Effector CD4-positive, alpha-beta T cell (primary cell): ENCODE measurements around the gene TMEM150A.
"Not testable (repeated sequence)": the region's sequence is repeated elsewhere in the genome, so short reads cannot be mapped to it uniquely, and the experiment has no call there.

Experiments used
- DNase-seq: peaks from one replicate; pipeline ENCODE4 v3.0.0-alpha.2; 2020

The TMEM150A gene

DNA sequence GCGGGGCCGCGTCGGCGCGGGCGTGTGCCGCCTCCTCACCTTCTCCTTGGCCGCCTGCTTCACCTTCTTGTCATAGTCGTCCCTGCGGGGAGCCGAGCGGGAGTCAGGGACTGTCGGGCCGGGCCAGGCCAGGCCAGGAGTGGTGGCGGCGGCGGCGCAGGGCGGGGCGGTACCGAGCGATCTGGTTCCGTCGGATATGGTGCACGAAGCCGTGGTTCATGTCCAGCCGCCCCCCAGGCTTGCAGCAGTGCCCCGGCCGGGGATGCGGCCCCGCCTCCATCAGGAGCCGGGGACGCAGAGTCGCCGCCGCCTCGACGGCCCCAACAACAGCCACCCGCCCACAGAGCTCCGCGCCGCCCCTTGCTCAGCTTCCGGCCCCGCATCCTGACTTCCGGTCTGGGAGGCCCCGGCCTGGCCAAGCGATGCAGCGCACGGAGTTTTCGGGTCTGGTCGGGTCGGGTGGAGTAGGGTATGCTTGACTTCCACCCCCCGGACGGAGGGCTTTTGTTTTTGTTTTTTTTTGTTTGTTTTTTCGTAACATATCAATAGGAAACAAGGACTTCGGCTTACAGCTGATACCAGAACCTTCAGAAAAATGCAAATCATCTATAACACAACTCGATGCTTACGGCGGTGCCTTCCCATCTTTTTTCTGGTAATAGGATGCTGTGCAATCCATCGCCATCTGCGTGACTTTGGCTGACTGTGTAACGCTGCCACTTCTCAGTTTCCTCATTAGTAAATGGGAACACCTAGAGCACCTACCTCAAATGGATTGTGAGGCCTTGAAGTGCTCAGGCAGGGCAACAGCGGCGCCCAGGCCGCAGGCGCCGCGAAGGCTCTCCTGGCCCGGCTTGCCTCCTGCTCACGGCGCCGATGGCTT lies 9.4 kb upstream of the TMEM150A start, which contains the start of gene C2orf68:
C2orf68 (minus strand) TSS at position 362 of the 883 bp plus-strand sequence; CDS start at position 280, 82 bp downstream.
- peak; percentile 77 for DNase-seq

DNA sequence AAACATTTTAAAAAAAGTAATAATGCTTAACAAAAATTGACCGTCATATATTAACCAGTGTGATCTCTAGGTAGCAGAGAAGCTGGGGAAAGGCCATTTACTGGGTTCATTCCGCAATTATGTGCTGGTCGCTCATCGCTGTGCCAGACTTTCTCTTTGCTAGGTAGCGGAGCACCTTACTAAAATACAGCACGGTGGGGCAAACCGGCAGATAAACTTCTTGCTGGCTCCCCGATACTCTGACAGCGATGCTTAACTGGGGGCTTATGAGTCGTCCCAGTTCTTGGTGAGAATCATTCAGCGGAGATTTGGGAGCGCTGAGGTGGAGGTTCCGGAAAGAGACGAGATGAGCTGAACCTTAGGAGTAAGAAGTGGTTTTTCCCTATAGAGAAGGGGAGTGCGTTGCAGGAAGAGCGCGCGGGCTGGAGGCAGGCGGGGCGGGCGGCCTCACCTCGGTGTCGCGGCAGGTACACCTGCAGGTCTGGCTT lies 8.8 kb upstream of the TMEM150A start:
- no peak for DNase-seq

GRCh38 chr2:85607268-85608215 lies 5.0 kb upstream of the TMEM150A start:
- no peak for DNase-seq

- DNase-seq: no peak
Measured at GRCh38 chr2:85606116-85606455, 3.6 kb upstream of the TMEM150A start.

- no peak for DNase-seq
Measured at GRCh38 chr2:85605406-85606115, 3.1 kb upstream of the TMEM150A start.

- DNase-seq: no peak
Measured at GRCh38 chr2:85604568-85605339, 2.3 kb upstream of the TMEM150A start.

DNA sequence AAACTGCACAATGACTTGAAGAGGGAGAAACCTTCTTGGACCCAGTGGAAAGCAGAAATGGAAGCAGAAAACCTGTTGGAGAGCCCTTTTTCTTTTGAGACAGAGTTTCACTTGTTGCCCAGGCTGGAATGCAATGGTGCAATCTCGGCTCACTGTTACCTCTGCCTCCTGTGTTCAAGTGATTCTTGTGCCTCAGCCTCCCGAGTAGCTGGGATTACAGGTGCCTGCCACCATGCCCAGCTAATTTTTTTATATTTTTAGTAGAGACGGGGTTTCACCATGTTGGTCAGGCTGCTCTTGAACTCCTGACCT lies 1.6 kb upstream of the TMEM150A start:
- not testable (repeated sequence) for DNase-seq

GRCh38 chr2:85601771-85602475 lies 575 bp downstream of the TMEM150A start:
- DNase-seq: no peak

GRCh38 chr2:85600951-85601770 lies 1.3 kb downstream of the TMEM150A start:
- DNase-seq: no peak

GRCh38 chr2:85600235-85600575 lies 2.3 kb downstream of the TMEM150A start:
- no peak for DNase-seq

- no peak for DNase-seq
Measured at GRCh38 chr2:85599468-85600234, 2.8 kb downstream of the TMEM150A start.

- DNase-seq: no peak
Measured at GRCh38 chr2:85598594-85599340, 3.7 kb downstream of the TMEM150A start.

DNA sequence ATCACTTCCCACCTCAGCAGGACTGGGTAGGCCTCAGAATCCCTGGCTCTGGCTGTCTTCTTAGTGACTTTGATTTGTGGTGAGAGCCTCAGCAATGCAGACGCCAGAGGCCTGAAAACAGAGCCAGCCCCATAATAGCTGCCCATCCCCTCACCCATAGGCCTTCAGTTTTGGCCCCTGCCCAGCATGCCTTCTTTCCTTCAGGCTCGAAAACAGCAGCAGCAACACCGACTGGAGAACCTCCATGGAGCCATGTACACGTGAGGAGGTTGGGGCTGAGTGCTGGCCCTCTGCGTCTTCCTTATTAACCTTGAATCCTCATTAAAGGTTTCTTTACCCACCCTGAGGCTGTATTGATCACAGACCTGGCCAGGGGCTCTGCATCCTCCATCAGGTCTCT lies 5.3 kb downstream of the TMEM150A start:
- no peak for DNase-seq

GRCh38 chr2:85596486-85597143 lies 5.9 kb downstream of the TMEM150A start:
- DNase-seq: no peak

DNA sequence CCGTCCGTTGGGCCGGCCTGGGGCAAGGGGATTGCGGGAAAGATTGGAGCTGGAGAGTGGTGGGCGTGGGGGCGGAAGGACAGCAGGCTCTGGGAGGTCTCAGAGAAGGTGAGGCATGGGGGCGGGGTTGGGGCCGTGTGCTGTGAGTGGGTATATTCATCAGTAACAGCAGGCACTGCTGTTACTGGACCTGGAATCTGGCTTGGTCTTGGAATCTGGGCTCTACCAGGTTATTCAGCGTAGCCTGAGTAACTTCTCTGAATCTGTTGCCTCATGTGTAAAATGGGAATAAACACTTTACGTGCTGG lies 6.5 kb downstream of the TMEM150A start:
- DNase-seq: no peak

- DNase-seq: peak; percentile 89
Measured at GRCh38 chr2:85595301-85596025, 7.0 kb downstream of the TMEM150A start, which contains the start of gene RNF181. Gene RNF181 (plus strand): TSS chr2:85595745. CDS start chr2:85595764, 19 bp downstream.

DNA sequence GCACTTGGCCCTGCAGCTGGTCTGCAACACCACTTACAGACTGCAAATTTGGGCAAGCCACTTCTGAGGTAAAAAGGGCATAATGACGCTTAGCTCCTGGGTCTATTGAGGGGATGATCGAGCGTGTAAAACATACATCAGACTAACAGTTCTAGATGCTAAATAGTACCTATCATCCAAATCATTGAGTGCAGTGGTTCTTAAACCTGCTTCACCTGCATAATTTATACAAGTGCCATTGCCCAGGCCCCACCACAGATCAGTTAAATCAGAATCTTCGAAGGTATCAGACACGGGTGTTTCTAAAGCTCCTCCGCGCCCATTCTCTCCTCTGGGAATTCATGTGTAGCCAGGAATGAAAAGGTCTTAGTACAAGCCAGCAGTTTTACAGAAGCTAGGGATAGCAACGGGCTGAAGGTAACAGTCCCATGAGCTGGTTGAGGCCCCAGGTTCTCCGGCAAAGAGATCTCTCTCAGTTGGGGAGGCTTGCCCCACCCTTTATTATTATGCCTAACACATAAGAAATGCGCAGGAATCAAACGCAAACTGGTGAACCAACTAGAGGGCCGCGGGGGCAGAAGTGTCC lies 7.7 kb downstream of the TMEM150A start:
- DNase-seq: no peak
